Mesendoderm (in vitro differentiated cells): Measurements from ENCODE around the gene LRRN2.
A peak's percentile ranks its signal among the peaks of the same experiment; 100 is the strongest.

Experiments used
- DNase-seq: peaks from one replicate; pipeline ENCODE4 v3.0.0; 2013
- H2AK5ac ChIP-seq: 2 replicates; pipeline ENCODE4 v1.6.1; 2013; ENCODE audit warnings: low read length, inconsistent platforms
- H2BK120ac ChIP-seq: 2 replicates; pipeline ENCODE4 v1.6.1; 2013; ENCODE audit warnings: low read depth, mild to moderate bottlenecking, low read length, moderate library complexity, mixed read lengths
- H2BK15ac ChIP-seq: replicated peaks from 2 replicates; pipeline ENCODE4 v1.6.1; 2013; ENCODE audit warnings: low read depth, mild to moderate bottlenecking, moderate library complexity
- H2BK5ac ChIP-seq: 2 replicates; pipeline ENCODE4 v1.6.1; 2013; ENCODE audit warnings: low read length, inconsistent platforms
- H3K18ac ChIP-seq: 2 replicates; pipeline ENCODE4 v1.6.1; 2013; ENCODE audit warnings: mild to moderate bottlenecking, low read length, mixed read lengths
- H3K23ac ChIP-seq: one replicate; pipeline ENCODE4 v1.6.1; 2013; ENCODE audit warnings: low read length
- H3K27ac ChIP-seq: 2 replicates; pipeline ENCODE4 v1.5.1; 2013; ENCODE audit warnings: low read depth, mild to moderate bottlenecking, inconsistent platforms, low read length, moderate library complexity
- H3K27me3 ChIP-seq: 2 replicates; pipeline ENCODE4 v1.6.1; 2013; ENCODE audit warnings: low read length, control low read depth, mild to moderate bottlenecking, inconsistent platforms; ENCODE audit not compliant: insufficient read depth, poor library complexity
- H3K36me3 ChIP-seq: 2 replicates; pipeline ENCODE4 v1.6.1; 2013; ENCODE audit warnings: low read length, inconsistent platforms; ENCODE audit not compliant: control insufficient read depth, insufficient read depth
- H3K4ac ChIP-seq: one replicate; pipeline ENCODE4 v1.6.1; 2013; ENCODE audit warnings: low read depth, mild to moderate bottlenecking, low read length, moderate library complexity
- H3K4me1 ChIP-seq: 2 replicates; pipeline ENCODE4 v1.6.1; 2013; ENCODE audit warnings: low read depth, low read length, inconsistent platforms; ENCODE audit not compliant: control insufficient read depth
- H3K4me2 ChIP-seq: 2 replicates; pipeline ENCODE4 v1.6.1; 2013; ENCODE audit warnings: low read length
- H3K4me3 ChIP-seq: 2 replicates; pipeline ENCODE4 v1.5.1; 2013; ENCODE audit warnings: mild to moderate bottlenecking, low read length
- H3K56ac ChIP-seq: one replicate; pipeline ENCODE4 v1.6.1; 2013; ENCODE audit warnings: low read length
- H3K79me1 ChIP-seq: 2 replicates; pipeline ENCODE4 v1.6.1; 2013; ENCODE audit warnings: low read length, inconsistent platforms
- H3K79me2 ChIP-seq: 2 replicates; pipeline ENCODE4 v1.6.1; 2013; ENCODE audit warnings: mild to moderate bottlenecking, low read length; ENCODE audit not compliant: control insufficient read depth, insufficient read depth
- H3K9ac ChIP-seq: 2 replicates; pipeline ENCODE4 v1.6.1; 2013; ENCODE audit warnings: low read length, inconsistent platforms
- H4K5ac ChIP-seq: one replicate; pipeline ENCODE4 v1.6.1; 2013; ENCODE audit warnings: low read length
- H4K8ac ChIP-seq: one replicate; pipeline ENCODE4 v1.6.1; 2013; ENCODE audit warnings: low read depth, mild to moderate bottlenecking, control low read depth, low read length, moderate library complexity
- WGBS: extraction: QIAGEN DNeasy Blood & Tissue Kit; methylation state at CpG from one replicate; pipeline ENCODE4 v1.1.7; 2013; ENCODE audit warnings: low lambda C conversion rate, missing lambda C conversion rate; ENCODE audit not compliant: insufficient coverage; ENCODE audit errors: extremely low coverage; 5-methylcytosine and 5-hydroxymethylcytosine counted together

Gene LRRN2

DNA sequence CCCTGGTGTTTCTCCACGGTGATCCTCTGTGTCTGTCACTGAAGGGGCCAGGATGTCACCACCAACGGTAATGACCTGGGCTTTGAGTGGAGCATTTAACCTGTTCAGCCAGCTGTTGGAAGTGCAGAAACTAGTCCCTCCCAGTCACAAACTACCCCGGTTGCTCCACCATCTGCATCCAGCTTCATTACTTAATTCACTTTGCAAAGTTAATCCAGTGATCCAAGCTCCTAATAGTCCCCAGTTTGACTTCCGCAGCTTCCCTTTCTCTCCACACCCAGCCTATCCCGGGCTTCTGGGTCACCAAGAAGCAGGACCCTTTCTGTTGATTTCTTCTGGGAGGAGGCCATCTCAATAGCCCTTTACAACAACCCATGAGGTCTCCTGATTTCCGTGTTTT, 105.9 kb downstream of the LRRN2 start:
- no peak overlapping the region for H2AK5ac ChIP-seq
- no peak overlapping the region for H3K27ac ChIP-seq
- H2BK5ac ChIP-seq, result no peak overlapping the region
- no peak overlapping the region for H3K4me2 ChIP-seq
- DNase-seq, result no peak
- no peaks in the 10 kb centered on the region for H3K36me3 ChIP-seq
- H3K4me3 ChIP-seq, result no peak overlapping the region
- no peak overlapping the region for H3K4ac ChIP-seq
- no peaks in the 10 kb centered on the region for H3K27me3 ChIP-seq
- no peak overlapping the region for H3K18ac ChIP-seq
- no peak overlapping the region for H3K56ac ChIP-seq
- H4K5ac ChIP-seq, result no peak overlapping the region
- no peaks in the 10 kb centered on the region for H3K79me1 ChIP-seq
- H2BK120ac ChIP-seq, result no peak overlapping the region
- WGBS, result no CpG with 5 or more reads among the region's 6 CpGs
- no peak overlapping the region for H3K9ac ChIP-seq
- H3K23ac ChIP-seq, result no peak overlapping the region
- no peak overlapping the region for H4K8ac ChIP-seq
- no peaks in the 10 kb centered on the region for H3K79me2 ChIP-seq
- peaks cover 8% of the 10 kb centered on the region for H3K4me1 ChIP-seq
- H2BK15ac ChIP-seq, result no peak overlapping the region

DNA sequence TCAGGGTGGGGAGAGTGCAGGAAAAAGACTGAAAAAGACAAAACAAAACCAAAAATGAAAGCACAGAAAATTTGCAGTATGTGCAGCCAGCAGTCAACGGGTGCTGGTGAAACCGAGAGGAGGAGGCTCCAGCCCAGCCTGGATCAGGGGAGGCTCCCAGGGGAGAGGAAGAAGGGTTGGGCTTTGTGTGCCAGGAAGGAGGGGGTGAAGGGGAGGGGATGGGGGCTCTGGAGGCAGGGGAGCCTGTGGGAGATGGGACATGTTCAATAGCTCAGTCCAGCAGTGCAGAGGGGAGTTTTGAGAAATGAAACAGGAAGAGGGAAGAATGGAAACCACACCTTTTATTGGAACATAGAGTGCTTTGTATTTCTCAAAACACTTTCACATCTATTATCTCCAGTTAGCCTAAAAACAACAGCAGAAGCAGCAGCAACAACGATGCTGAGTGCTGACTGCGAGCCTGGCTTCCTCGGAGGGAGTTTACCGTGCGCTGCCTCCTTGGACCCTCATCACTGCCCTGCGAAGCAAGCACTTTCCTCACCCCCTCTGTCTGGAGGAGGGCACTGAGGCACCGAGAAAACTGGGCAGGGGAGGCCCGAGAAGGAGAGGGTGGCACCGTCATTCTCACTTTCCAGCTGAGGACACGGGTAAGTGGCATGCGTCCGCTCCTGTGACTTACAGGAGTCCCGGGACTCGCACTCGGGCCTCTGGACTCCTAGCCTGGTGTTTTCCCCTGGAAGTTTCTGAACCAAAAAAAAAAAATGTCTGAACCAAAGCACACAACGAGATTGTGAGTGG, 106.5 kb downstream of the LRRN2 start:
- Histone ChIP-seq H3K9ac (no peak overlapping the region), H3K4me3 (no peak overlapping the region), H3K27me3 (no peaks in the 10 kb centered on the region), H3K56ac (no peak overlapping the region), H3K4ac (no peak overlapping the region), H3K79me2 (no peaks in the 10 kb centered on the region), H3K79me1 (no peaks in the 10 kb centered on the region), H3K4me1 (peaks cover 11% of the 10 kb centered on the region), H3K36me3 (no peaks in the 10 kb centered on the region), H3K27ac (no peak overlapping the region), H4K5ac (no peak overlapping the region), H4K8ac (no peak overlapping the region), H2BK5ac (no peak overlapping the region), H2AK5ac (no peak overlapping the region), H3K4me2 (no peak overlapping the region), H2BK120ac (no peak overlapping the region), H3K23ac (no peak overlapping the region), H2BK15ac (no peak overlapping the region), H3K18ac (no peak overlapping the region)
- no peak for DNase-seq
- WGBS, result no CpG with 5 or more reads among the region's 18 CpGs

DNA sequence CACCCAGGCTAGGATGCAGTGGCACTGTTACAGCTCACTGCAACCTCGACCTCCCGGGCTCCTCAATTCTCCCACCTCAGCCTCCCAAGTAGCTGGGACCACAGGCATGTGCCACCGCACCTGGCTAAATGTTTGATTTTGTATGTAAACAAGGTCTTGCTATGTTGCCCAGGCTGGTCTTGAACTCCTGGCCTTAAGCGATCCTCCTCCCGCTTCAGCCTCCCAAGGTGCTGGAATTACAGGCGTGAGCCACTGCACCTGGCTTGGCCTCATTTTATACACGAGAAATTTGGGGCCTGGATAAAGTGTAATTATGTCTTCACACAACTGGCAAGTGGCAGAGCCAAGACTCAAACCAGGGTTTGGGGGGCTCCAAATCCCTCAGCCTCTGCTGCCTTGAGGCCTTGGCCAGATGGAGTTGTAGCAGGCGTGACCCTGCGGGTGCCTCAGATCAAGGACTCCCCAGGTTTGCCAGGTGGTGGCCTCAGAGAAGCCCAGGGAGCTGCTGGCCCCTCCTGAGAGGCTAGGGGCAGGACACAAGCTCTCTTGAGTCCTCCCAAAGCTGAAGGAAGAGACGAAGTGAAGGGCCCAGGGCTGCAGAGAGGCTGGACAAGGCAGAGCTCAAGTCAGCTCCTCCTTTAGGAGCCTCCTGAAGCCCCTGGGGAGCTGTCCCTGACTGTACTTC, 107.6 kb downstream of the LRRN2 start:
- Histone ChIP-seq H2BK5ac (no peak overlapping the region), H3K4me1 (peaks cover 13% of the 10 kb centered on the region), H3K79me2 (no peaks in the 10 kb centered on the region), H3K79me1 (no peaks in the 10 kb centered on the region), H3K18ac (no peak overlapping the region), H2BK15ac (no peak overlapping the region), H3K9ac (no peak overlapping the region), H3K27ac (no peak overlapping the region), H3K23ac (no peak overlapping the region), H2AK5ac (no peak overlapping the region), H3K4me2 (no peak overlapping the region), H4K8ac (no peak overlapping the region), H3K4me3 (no peak overlapping the region), H2BK120ac (no peak overlapping the region), H3K4ac (no peak overlapping the region), H3K36me3 (no peaks in the 10 kb centered on the region), H4K5ac (no peak overlapping the region), H3K56ac (no peak overlapping the region), H3K27me3 (no peaks in the 10 kb centered on the region)
- WGBS, result no CpG with 5 or more reads among the region's 10 CpGs
- DNase-seq, result no peak

DNA sequence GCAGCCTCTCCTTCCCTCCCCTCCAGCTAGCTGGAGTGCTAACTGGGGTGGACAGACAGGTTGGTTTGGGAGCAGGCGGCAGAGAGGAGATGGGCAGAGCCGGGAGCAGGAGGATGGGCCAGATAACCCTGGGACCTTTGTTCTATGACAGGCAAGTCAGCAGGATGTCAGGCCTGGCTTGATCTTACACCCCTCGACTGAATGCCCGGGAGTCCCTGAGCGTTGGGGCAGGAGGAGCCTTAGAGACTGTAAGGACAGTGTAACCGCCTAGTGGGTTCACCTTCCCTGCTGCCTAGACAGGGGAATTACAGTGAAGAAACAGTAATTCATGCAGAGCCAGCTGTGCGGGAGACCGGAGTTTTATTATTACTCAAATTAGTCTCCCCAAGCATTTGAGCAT, 109.1 kb downstream of the LRRN2 start:
- H3K79me2 ChIP-seq, result no peaks in the 10 kb centered on the region
- no peak overlapping the region for H2BK15ac ChIP-seq
- peaks cover 13% of the 10 kb centered on the region for H3K4me1 ChIP-seq
- H3K9ac ChIP-seq, result no peak overlapping the region
- no peak overlapping the region for H2BK5ac ChIP-seq
- no peak overlapping the region for H4K8ac ChIP-seq
- H3K56ac ChIP-seq, result no peak overlapping the region
- H3K79me1 ChIP-seq, result no peaks in the 10 kb centered on the region
- no peak overlapping the region for H2AK5ac ChIP-seq
- DNase-seq, result peak; percentile 32
- no peak overlapping the region for H3K27ac ChIP-seq
- no peaks in the 10 kb centered on the region for H3K36me3 ChIP-seq
- H3K18ac ChIP-seq, result no peak overlapping the region
- WGBS, result no CpG with 5 or more reads among the region's 8 CpGs
- H2BK120ac ChIP-seq, result no peak overlapping the region
- no peak overlapping the region for H3K4me3 ChIP-seq
- H3K4ac ChIP-seq, result no peak overlapping the region
- H3K23ac ChIP-seq, result no peak overlapping the region
- H3K4me2 ChIP-seq, result no peak overlapping the region
- H4K5ac ChIP-seq, result no peak overlapping the region
- H3K27me3 ChIP-seq, result no peaks in the 10 kb centered on the region

DNA sequence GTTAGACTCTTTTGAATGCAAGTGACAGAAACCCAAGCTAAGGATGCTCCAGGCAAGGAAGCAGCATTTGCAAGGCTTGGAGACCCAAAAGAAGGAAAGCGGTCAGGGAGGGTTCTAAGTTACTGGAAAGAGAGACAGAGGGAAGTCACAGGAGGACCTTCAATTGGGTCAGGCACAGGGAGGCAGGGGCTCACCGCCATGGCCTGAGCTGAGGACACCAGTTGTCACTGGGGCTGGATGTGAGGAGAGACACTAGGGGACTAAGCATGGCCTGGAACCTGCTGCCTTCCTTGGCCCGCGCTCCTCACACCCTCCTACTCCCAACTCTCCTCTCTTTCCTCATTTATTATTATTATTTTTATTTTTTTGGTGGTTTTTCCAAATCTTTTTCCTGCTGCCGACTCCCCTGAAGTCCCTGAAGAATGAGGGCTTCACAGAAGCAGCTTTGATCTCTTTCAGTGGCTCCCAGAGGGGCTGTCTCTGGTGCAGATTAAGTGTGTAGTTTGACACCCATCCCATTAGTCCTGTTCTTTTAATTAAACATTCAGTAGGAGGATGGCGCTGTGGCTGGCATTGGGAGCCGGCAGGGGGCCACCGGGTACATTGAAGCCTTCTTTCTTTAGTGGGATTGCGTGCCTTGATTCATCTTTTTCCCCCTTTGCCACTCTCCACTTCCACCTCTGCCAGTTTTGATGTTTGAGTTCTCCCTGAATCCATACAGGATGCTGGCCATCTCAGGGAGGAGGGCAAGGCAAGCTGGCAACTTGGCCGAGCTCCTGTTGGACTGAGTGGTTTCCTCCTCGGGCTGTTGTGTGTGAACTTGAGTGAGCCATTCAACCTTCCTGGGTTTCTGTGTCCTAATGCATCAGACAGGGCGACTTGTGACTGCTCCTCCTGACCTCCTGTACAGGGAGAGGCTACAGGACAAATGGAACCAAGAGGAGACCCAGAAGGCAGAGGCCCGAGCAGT, 110.0 kb downstream of the LRRN2 start:
- Histone ChIP-seq H2BK5ac (no peak overlapping the region), H2BK15ac (no peak overlapping the region), H4K8ac (no peak overlapping the region), H3K18ac (no peak overlapping the region), H3K4me2 (no peak overlapping the region), H3K4ac (no peak overlapping the region), H4K5ac (no peak overlapping the region), H3K56ac (no peak overlapping the region), H2AK5ac (no peak overlapping the region), H3K9ac (no peak overlapping the region), H3K27ac (no peak overlapping the region), H3K79me1 (no peaks in the 10 kb centered on the region), H3K4me3 (no peak overlapping the region), H3K4me1 (peaks cover 13% of the 10 kb centered on the region), H3K79me2 (no peaks in the 10 kb centered on the region), H2BK120ac (no peak overlapping the region), H3K23ac (peak overlapping the region; percentile 30), H3K27me3 (no peaks in the 10 kb centered on the region), H3K36me3 (no peaks in the 10 kb centered on the region)
- DNase-seq, result no peak
- no CpG with 5 or more reads among the region's 13 CpGs for WGBS
